Stimulated activated CD4-positive, alpha-beta T cell treated with anti-CD3 and anti-CD28 coated beads, TNF-alpha, amount 100 ng/mL, for 24 hours (primary cell): ENCODE measurements around the gene DBF4.
"Not testable (repeated sequence)": the region's sequence is repeated elsewhere in the genome, so short reads cannot be mapped to it uniquely, and the experiment has no call there.

Experiments used
- DNase-seq, 3 experiments: peaks; one replicate each; pipeline ENCODE4 v3.0.0-alpha.2; 2020; ENCODE audit warnings: low read depth in 3 of 3

Gene DBF4, protein sequence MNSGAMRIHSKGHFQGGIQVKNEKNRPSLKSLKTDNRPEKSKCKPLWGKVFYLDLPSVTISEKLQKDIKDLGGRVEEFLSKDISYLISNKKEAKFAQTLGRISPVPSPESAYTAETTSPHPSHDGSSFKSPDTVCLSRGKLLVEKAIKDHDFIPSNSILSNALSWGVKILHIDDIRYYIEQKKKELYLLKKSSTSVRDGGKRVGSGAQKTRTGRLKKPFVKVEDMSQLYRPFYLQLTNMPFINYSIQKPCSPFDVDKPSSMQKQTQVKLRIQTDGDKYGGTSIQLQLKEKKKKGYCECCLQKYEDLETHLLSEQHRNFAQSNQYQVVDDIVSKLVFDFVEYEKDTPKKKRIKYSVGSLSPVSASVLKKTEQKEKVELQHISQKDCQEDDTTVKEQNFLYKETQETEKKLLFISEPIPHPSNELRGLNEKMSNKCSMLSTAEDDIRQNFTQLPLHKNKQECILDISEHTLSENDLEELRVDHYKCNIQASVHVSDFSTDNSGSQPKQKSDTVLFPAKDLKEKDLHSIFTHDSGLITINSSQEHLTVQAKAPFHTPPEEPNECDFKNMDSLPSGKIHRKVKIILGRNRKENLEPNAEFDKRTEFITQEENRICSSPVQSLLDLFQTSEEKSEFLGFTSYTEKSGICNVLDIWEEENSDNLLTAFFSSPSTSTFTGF

DNA sequence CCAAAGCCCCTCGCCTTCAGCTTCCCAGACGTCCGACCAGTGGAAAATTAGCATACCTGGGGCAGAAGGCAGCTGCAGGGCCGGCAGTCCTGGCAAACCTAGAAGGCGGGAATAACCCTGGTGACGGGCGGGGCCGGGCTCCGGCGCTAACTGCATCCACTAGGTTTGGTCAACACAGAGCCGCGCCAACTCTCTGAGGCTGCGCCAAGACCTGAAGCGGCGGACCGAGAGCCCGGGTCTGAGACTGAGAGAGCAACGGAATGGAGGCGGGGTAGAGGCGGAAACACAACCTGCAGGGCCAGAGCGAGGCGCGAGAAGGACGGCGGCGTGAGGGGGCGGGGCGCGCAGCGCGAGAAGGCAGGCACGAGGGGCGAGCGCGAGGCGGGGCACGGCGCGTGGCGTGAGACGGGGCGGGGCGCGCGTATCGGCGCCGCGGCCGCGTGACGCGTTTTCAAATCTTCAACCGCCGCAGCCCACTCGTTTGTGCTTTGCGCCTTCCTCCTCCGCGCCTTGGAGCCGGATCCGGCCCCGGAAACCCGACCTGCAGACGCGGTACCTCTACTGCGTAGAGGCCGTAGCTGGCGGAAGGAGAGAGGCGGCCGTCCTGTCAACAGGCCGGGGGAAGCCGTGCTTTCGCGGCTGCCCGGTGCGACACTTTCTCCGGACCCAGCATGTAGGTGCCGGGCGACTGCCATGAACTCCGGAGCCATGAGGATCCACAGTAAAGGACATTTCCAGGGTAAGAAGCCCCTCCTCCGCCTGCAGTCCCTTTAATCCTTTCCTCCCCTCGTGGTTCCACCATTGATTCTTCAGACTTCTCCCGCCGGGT lies at the start of gene DBF4, which contains the start of gene SLC25A40:
TSS of gene DBF4 (plus strand) at position 454 of the 829 bp plus-strand sequence. CDS start at position 694, 240 bp downstream.
TSS of gene SLC25A40 (minus strand) at position 321 of the 829 bp plus-strand sequence. CDS start 17,633 bp downstream, outside the sequence.
- peak; percentile 89 to 96 (median 91) for DNase-seq

DNA sequence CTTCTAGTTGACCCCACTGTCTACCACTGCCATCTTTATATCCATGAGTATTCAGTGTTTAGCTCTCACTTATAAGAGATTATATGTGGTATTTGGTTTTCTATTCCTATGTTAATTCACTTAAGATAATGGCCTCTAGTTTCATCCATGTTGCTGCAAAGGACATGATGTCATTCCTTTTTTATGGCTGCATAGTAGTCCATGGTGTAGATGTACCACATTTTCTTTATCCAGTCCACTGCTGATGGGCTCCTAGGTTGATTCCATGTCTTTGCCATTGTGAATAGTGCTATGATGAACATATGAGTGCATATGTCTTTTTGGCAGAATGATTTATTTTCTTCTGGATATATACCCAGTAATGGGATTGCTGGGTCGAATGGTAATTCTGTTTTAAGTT lies 47.9 kb upstream of the DBF4 start:
- not testable (repeated sequence) for DNase-seq

DNA sequence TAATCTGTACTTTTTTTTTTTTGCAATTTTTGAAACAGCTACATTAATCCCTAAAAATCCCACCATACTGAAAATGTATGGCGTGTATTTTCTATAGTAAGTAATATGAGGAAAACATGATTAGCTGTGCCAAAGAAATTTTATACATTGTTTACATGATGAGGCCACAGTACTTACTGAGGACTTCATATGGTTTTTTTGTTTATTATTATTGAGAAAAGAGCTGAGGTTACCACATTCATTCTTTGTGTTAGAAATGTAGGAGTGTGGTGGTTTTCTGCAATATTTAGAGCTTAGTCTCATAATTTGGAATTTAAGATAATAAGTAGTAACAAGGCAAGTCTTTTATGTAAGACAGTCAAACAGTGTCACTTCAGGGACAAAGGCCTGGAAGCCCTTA lies 45.2 kb upstream of the DBF4 start:
- DNase-seq, result no peak

DNA sequence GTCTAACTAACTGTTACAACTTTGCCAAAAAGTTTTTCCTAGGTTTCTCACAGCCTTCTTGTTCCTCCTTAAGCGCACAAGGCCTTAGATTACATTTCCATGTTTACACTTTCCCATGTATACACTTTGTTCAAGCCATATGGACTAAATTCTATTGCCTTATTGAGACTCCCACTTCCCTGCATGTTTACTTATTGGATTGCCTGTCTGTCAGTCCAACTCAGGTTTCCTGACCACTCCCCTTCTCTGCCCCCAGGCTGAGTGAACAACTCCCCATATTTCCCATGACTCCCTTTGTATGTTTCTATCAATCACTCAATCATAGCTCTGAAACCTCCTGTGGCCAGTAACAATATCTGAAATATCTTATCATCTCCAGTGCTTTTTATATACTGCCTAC lies 43.2 kb upstream of the DBF4 start:
- DNase-seq, result no peak

DNA sequence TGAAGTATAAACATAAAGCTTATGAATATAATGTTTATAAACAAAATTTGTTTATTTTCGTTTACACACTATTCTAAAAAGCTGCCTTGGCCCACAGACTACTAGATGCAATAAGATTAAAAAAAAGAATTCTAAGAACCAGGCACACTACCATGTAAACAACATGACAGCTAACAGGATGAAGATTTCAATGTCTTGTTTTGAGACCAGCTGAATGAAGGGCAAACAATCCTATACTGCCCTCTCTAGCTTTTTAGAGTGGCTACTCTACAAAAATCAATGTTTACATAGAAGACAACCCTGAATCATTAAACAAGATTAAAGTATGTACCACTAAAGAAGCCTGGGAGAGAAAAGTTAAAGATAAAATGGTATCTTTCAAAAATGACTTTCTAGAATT lies 38.7 kb upstream of the DBF4 start:
- no peak for DNase-seq

DNA sequence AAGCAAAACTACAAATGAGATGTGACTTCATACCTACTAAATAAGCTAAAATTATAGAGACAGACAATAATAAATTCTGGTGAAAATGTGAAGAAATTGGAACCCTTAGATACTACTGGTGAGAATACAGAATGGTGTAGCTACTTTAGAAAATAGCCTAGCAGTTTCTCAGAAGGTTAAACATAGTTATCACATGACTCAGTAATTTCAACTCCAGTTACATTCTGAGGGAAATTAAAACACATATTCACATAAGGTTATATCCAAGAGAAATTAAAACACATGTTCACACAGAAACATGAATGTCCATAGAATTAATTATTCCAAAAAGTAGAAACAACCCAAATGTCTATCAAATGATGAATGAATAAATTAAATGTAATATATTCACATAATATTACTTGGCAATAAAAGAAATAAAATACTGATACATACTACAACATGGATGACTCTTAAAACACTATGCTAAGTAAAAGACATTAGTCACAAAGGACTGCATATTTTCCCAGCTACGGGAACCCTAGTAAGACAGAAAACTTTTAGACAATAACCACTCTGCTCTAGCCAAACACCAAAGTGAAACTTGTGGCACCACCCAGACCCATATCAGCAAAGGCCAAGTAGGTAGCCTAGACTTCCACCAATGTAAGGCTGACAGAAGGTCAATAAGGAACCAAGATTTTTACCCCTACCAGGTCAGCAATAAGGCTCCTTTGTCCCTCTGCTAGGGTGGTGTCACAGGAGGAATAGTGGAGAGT lies 25.3 kb upstream of the DBF4 start:
- no peak for DNase-seq

DNA sequence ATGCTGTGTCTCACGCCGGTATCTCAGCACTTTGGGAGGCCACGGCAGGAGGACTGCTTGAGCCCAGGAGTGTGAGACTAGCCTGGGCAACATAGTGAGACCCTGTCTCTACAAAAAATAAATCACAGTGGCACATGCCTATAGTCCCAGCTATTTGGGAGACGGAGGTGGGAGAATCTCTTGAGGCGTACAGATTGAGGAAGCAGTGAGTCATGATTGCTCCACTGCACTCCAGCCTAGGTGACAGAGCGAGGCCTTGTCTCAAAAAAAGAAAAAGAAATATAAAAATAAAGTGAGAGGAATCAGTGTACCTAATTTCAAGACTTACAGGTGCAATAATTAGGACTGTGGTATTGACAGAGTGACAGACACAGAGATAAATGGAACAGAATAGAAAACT lies 24.0 kb upstream of the DBF4 start:
- DNase-seq, result no peak

DNA sequence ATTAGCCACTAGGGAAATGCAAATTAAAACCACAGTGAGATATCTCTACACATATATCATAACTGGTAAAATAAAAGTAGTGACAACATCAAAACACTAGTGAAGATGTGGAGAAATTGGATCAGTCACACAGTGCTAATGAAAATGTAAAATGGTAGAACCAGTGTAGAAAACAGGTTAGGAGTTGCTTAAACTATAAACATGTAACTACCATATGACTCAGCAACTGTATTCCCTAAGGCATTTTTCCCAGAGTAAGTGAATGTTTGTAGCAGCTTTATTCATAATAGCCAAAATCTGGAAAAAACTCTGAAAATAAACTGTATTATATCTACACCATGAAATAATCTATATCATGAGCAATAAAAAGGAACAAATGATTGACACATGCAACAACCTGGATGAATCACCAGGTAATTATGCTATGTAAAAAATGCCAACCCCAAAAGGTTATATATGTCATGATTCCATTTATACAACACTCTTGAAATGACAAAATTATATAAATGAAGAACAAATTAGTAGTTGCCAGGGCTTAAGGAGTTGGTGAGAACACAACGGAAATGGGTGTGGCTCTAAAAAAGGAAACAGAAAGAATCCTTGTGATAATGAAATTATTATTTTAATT lies 22.9 kb upstream of the DBF4 start:
- DNase-seq, result no peak

DNA sequence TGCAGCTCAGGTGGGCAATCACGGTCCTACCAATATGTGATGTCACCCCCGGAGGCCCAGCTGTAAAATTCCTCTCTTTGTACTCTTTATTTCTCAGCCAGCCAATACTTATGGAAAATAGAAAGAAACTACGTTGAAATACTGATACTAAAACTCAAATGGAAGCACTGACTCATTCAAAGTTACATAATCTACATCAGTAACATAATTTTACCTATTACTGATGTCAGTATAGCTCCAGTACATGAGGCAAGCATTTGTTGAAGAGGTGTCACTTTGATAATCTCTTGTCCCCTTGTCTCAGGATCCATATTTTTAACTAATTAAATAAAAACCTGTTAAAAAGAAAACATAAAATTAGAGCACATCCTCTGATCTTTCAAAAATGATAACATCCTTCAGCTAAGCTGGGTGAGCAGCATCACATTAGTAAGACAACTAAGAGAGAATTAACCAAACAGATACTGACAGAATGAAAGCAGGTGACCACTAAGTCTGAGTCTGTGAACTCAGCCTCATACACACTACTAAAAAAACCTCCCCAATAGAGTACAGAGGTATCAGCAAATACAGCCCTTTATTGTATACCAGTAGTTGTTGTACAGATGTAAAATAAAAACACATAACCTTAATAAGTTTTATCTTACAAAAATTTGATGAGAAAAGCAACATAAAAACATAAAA lies 17.7 kb upstream of the DBF4 start:
- DNase-seq, result no peak

DNA sequence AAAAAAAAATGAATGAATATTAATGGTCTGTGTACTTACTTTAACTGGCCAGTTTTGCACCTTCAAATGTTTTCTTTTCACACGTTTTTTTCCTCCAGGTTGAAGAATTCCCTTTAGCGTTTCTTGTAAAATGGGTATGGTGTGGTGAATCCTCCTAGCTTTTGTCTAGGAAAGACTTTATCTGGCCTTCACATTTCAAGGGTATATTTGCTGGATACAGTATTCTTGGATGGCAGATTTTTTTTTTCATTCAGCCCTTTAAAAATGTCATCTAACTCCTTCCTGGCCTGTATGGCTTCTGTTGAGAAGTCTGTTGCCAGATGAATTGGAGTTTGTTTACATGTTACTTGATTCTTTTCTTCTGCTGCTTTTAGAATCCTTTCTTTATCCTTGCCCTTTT lies 10.2 kb upstream of the DBF4 start:
- DNase-seq, result no peak

DNA sequence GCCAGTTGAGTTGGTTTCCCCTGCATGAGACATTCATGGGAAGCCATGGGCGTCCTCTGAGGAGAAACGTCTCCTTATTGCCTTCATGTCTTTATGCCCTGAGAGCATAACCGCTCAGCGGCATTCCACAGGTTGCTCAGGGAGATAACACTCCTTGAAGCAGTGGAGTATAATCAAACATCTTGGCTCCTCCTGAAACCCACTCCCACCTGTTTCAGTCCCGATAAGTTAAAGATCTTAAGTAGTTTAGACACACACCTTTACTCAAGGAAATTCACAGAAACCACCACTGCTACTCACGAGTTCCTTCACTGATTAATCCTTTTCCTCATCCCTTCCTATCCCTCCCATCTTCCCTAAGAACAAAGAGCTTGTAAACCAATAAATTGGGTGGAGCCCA lies 9.8 kb upstream of the DBF4 start:
- not testable (repeated sequence) for DNase-seq

DNA sequence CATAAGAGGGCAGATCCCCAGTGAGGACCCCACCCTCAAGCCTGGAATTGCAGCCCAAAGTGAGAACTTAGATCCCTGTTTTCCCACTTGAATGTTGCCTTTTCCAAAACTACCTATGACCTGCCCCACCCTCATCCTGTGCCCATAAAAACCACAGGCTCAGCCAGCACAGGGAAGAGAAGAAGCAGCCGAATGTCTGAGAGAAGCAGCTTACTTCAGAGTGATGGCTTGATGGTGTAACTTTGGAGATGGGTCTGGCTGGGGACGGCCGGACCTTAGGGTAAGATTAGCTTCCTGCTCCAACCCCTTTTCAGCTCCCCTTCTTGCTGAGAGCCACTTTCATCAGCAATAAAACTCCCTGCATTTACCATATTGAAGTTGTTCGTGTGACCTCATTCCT lies 5.8 kb upstream of the DBF4 start:
- DNase-seq, result no peak

DNA sequence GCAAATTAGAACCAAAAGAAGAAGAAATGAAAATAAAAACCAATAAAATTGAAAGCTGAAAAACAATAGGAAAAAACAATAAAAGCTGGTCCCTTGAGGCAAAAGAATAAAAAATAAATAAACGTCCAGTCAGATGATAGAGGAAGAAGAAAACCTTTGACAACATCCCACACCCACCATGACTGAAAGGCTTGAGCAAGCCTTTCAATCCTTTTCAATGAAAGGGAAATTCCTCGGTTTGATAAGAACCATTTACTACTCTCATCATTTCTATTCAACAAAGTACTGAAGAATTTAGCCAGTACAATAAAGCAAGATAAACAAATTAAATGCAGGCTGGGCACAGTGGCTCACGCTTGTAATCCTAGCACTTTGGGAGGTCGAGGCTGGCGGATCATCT lies 3.9 kb upstream of the DBF4 start:
- no peak for DNase-seq

DNA sequence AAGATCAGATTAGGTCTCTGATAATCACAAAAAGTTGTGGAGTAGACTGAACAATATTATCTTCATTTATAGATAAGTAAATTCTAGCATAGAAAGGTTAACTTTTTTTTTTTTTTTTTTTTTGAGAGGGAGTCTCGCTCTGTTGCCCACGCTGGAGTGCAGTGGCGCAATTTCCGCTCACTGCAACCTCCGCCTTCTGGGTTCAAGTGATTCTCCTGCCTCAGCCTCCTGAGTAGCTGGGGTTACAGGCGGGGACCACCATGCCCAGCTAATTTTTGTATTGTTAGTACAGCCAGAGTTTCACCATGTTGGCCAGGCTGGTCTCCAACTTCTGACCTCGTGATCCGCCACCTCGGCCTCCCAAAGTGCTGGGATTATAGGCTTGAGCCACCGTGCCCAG lies 3.0 kb upstream of the DBF4 start:
- DNase-seq, result not testable (repeated sequence)

DNA sequence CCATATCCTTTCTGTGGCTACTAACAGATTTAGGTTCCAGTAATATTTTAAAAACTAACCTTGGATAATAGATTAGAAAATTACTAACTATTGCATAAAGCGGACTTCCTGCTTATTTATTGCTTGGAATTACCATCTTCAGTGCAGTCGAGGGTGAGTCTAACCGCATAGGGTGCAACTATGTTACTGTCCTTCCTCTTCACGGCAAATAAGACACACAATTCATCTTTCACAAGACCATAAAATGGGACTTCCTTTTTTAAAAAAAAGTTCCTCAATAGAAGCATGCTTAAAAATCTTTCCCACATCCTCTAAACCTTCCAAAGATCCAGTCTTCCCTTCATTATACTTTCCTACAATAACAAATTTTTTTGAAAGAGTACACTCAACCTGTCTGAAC lies 2.2 kb upstream of the DBF4 start:
- DNase-seq, result no peak

DNA sequence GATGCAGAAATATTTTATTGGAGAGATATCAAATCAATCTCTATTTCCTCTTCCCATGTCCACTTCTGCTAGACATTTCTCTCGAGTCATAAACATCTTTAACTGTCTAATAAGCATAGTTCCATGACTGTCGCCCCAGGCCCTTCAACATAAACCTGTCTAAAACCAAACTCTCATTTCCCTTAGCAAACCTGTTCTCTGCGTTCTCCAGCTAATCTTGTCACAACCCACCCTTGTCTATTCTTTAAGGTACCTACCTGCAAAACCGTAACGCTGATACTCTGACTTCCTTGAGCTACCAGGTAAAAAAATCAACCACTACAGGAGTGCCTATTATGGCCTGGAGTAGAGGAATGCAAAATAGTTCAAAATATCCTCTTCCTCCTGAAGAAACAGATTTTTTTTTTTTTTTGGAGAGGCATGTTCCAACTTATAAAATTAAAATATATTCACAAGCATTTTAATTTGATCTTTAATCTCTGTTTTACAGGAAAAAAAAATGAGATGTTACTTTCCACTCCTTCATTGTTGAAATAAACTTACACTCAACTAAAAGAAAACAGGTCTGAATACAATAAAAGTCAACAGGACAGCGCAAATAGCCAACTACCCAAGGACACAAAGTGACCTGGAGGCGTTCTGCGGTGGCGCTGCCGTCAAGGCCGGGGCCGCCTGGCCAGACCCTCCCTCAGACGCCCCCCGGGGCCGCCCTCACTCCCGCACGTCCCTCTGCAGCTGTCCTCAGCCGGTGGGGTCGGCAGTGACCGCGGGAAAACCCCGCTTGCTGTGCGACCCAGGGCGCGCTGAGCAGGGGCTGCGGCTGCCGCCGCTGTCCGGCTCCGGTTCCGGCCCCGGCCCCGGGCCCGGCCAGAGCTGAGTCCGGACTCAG lies 898 bp upstream of the DBF4 start:
- no peak for DNase-seq

DNA sequence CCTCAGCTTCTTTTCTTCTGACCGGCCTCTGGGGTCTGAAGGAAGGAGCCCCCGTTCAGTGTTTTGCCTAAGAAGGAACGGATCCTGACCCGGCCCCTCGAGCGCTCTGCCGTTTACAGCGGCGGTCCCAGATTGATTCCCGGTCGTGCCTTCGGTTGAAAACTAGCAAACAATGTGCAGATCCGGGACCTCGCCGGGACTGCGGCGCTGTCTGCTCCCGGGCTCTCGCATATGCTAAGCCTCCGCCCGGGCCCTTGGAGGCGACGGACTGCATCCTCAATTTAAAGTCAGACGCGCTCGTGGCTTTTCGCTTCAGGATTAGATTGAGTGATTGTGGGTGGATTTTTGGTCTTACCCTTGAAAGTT lies 559 bp downstream of the DBF4 start:
- DNase-seq, result peak; percentile 2 to 51 (median 9)

DNA sequence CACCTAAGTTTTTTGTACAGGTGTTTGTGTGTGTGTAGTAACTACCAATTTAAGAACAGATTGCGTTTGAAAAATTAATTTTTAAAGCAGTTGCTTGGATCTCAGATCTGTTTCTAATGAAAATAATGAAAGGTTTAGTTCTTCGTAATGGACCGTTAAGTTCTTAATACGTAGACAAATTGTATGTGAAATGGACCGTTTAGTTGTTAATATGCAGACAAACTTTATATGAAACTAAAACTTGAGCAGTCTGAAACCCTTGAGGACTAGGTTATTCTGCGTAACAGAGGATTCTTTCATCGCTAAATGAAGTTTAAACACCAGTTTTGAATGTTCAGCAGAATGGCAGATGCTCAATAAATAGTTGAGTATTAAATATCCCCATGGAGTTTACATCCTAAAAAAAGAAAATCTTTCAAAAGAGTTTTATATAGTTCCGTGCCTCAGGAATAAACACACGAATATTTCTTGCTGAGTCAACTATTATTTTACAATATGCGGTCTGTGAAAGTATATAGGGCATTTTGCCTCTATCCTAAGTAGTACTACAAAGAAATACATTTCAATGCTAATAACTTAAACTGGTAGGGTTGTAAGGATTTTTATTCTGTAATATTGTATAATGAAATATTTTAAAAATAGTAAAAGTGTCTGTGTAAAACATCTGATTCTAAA lies 1.2 kb downstream of the DBF4 start:
- no peak for DNase-seq

DNA sequence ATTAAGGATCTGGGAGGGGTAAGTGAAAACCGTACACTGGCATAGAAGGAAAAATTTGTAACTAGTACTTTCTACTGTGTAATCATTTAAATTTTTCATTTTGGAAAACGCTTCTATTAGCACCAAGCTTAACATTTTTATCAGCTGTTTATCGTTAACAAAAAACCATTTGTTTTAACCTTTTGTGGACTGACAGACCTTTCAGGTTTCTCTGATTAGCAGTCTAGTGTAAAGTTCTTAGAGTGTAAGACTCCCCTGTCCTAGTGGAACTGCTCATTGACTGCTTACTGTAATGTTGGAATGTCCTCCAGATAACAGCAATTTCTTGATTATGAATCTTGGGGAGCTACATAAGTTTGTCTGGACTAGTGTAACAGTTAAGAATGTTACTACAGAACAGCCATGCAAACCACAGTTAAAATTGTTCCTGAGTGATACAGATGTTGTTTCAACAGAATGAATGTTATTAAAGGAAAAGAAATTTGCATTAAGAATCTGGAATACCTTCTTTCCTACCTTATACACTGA lies 2.0 kb downstream of the DBF4 start:
- DNase-seq, result no peak
